Activated CD4-positive, CD25-positive, alpha-beta regulatory T cell treated with anti-CD3 and anti-CD28 coated beads, Interleukin-2, amount 50 U/mL, for 24 hours (primary cell): ENCODE results near the gene UBE2E2.

Experiments used
- ATAC-seq, 2 donors: fragments of 150-1000 bp; cut with Tn5 transposase; one replicate each; pipeline ENCODE4 v1.10.0; 2021; ENCODE audit warnings: mild to moderate bottlenecking in 1 of 2, moderate library complexity in 1 of 2

The UBE2E2 gene

DNA sequence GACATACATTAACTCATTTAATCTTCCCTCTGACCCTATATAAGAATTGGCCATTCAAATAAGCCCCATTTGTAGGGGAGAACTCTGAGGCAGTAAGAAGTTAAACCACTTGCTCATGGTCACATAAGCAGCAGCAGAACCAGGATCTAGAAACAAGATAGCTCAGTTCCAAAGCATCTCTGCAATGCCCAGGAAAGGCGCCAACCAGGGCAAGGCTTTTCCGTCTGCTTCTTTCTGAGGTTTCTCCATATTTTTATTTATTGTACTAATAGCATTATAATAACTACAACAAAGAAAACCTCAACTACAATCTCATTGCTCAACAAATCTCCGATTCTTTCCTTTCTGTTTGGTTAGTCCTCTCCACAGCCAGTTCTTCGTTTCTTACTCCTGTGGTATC is 4.3 kb upstream of the UBE2E2 start:
- no peak for ATAC-seq

DNA sequence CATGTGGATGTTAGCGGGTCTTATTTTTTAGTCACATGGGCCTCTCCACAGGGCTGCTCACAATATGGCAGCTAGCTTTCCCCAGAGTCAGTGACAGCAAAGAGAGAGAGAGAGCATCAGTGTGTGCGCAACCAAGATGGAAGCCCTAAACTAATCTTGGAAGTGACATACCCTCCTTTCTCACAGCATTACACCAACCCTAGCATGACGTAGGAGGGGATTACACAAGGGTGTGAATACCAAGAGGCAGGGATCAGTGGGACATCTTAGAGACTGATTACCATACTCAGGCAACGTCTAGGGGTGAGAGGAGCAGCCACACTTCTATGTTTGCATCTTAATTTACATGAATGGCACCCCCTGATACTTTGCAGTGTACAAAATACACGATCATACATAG is 3.5 kb upstream of the UBE2E2 start:
- no peak for ATAC-seq

DNA sequence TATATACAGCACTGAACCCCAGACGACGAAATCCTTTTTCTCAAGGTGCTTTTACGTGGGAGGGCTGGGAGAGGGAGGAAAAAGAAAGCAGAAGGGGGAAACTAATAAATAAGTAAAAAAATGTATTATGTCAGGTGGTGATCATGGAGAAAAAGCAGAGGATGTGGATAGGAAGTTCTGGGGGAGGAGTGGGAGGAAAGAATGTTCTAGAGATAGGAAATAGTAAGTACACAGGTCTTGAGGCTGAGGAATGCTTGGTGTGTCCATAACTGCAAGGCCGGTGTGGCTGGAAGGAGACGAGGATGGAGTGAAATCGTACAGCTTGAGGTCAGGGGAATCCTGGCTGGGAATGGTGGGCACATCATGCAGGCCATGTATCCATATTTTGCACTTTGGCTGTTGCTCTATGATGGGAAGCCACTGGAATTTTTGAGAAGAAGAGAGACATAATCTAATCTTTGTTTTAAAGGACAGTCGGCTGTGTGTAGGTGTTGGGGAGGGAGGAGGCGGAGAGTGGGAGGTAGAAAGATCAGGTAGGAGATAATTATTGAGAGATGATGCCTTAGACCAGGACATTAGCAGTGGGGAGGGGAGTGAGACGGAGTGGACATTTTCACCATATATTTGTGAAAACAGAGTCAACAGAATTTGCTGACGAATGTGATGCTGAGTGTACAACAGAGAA is 1.8 kb upstream of the UBE2E2 start:
- no peak for ATAC-seq

DNA sequence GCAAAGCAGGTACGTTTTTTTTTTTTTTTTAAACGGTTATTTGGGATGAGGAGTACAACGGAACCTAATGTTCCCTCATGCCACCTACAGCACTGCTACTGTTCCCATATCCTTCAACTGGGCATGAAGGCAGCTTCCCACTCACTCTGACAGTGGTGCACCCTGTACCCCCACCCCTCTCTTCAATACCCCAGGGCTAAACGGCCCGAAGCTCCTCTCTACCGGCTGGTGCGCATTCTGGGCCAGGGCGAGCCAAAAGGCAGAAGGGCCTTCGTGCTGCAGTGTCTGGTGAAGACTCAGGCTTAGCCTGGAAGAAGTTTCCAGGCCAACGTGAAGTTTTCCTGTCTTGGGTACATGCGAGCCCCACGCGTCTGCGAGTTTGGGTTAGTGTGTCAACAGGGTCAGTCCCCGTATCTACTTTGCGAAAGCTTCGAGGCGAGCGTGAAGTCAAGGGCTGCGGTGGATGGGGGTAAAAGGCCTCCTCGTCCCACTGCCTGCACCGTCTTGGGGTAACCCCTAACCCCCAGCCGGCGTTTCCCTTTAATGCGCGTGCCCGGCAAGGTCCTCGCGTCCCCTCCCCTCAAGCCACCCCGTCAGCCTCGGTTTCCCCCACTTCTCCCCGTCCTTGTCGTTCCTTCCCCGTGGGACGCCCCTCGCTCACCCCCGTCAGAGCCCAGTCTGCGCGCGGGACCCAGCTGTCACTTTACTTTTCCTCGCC is 765 bp upstream of the UBE2E2 start:
- peak; percentile 8 to 27 for ATAC-seq

DNA sequence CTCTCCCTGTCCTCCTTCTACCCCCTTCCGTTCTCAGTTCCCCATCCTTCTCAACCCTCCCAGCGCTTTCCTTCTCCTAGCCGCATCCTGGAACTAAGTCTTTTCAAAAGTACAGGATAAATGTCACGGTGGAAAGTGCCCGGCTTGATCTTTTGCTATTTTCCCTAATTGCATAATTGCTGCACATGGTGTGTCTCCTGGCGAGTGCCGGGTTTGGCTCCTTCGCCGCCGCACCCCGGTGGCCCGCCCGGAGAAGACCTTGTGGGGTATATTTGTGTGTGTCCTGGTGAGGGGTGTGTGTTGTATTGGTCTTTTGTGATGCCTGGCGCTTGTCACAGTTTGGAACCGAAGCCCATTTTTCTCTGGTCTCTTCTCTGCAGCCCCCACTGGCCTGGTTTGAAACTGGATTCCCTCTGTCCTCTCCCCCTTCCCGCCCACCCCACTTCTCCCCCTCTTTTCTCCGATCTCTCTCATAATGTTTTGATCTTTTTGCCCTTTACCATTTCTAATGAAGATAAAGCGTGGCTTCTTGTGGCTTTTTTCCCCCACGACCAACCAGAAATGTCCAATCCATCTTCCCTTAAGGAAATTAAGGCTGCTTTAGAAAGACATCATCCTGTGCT is 692 bp downstream of the UBE2E2 start:
- ATAC-seq = no peak

DNA sequence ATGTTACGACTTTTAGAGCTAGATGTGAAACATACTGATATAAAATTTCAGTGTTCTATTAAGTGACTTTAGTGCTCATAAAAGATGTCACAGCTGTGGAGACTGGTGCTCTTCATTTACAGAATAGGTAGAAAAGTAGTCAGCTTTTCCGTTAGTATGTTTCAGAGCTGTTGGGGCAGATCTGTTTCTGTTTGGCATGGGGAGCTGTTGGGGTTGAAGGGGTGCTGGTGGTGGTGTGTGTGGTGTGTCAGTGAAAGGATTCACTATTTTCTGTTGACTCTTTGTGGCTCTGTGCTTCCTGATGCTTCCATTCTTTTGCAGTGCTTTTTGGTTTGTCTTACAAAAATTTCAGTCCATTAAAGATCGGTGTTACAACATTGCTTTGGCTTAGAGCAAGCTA is 3.2 kb downstream of the UBE2E2 start:
- no peak for ATAC-seq

DNA sequence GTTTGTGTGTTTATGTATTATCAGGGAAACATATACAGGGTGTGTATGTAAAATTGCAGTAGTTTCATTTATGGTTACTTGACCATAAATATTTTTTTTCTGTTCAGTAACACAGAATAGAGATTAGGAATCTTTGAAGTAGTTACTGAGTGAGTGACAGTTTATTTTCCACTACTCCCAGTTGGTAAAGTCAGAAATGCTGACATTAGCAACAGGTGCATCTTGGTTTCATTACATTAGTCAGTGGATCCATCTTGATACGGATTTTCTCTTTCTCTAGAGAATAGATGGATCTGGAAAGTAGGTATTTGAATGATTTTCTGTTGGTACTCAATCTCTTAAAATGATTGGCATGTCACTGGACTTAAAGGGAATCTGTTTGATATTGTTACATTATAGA is 6.0 kb downstream of the UBE2E2 start:
- no peak for ATAC-seq

DNA sequence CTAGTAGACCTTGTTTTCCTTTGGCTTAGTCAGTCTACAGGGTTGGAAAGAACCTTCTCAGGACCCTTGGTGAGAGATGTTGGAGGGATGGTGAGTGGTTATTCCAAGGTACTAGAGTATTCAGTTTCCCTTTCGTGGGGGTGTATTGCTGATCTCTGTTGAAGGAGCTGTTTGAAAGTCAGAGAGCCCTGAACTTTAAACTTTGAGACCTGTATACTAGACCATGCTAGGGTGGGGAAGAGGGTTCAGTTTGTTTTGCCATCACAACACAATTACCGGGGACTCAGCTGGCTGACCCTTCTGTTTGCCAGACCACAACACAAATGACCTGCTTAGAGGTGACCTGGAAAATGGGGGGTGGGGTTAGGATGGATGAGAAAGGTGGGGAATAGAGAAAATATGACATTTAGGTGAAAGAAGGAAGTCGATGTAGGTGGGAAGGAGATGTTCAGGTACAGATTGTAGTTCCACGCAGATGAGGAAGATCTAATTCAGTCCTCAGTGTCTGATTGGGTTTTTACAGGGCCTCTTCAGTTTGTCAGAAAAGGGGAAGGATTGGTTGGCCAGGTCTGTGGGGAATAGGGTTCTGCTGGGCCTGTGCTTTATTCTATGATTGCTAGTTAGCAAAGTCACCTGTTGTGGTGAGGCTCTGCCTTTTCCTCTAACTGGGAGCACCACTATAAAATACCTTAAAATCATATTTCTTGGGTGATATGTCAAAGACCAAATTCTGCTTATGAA is 6.8 kb downstream of the UBE2E2 start:
- no peak for ATAC-seq

DNA sequence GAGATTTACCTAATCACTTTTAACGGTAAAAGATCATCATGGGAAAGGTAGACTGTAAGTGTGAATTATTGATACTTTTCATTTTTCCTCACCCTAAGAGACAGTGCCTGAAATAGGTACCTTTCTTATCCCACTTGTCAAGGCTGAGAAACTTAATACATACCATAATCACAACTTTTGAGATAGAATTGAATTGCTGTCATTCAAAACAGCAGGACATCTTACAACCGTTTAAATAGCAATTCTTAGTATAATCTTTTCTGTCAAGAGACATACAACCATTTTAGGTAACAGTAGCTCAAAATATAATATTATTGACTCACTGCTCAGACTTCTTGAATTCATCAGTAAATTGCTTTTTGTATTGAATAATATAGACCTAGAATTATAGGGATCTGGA is 10.7 kb downstream of the UBE2E2 start:
- ATAC-seq = no peak

DNA sequence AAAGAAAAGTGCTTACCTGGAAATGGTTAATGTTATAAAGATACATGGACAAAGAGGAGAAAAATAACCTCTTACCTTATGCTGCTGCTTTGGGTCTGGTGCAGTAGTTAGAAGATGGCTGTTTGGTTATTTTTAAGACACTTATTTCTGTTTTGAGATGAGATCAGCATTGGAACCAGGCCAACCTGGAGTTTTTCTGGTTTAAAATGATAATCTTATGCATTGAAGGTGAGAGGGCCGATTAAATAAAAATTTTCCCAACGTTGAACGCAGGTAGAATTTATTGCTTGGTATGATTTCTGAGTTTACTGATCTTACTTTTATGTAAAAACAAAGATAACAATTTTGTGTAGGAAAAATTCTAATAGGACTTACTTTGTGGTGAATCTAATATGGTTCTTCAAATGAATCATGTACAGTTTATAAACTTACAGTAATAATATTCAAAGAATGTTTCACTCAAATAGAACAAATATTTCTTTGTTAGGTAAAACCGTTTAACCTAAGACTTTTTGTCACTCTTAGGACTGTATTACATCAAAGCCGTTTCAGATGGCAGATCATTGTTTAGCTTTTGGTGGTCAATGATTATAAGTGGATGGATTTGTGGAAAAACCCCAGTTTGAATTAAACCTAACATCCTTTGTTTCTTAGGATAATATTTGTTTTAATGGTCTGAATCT is 14.9 kb downstream of the UBE2E2 start:
- ATAC-seq = no peak

DNA sequence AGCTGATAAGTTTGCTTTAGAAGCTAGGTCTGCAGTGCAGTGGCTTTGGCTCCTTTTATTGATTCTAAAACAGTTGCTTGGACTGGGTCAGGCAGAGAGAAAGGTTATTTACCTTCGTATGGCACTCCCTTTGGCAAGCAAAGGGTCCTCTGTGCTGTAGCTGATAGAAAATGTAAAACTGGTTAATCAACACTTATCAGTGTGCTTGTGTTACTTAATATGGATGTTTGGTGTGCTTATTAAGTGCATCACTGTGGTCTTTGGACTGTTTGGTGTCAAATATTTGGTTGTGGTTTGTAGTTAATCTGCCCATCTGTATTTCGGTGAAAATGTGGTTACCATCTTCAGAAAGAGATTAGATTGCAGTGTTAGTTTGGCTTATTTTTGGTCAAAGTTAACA is 16.0 kb downstream of the UBE2E2 start:
- no peak for ATAC-seq

DNA sequence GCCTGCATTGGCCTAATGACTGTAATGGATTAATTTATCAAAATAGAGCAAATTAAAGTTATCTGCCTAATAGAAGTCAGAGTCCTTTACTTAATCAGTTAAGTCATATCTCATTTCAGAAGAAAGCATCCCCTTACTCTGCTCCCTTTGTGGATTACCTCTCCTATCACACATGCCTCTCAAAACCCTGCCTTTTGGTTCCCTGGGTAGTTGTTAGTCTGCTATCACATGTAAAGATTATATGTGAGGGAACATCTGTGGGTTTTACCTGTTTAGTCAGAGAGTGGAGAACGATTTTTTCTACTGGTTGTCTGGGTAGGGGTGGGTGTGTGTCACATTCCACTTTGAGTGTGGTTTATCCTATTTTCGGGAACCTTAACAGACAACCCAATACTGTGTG is 16.4 kb downstream of the UBE2E2 start:
- no peak for ATAC-seq

DNA sequence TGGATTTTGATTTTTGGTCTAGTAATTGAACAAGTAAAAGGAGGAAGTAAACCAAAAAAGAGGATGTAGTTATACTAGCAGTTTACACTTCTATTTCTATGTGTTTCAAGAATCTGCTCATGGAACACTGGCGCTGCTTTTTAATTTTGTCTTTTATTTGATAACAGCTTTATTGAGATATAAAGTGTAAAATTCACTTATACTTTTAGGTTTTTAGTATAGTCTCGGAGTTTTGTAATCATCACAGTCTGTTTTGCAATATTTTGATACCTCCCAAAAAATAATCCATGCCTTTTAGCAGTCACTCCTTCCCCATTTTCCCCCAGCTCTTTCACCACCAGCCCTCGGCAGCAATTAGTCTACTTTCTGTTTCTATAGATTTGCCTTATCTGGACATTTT is 18.0 kb downstream of the UBE2E2 start:
- ATAC-seq = no peak

DNA sequence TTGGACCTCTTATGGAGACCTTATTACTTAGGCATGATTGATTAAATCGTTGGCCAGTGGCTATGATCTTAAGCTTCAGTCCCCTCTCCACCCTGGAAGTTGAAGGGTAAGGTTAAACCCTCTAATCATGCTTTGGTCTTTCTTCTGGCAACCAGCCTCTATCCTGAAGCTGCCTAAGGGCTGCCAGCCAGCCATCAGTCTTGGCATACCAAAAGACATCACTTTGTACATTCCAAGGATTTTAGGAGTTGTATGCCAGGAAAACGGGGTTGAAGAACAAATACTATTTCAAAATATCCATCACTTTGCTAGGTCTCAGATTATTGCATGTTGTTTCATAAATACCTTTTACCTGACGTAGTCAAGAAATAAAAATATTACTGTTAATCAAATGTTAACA is 28.9 kb downstream of the UBE2E2 start:
- ATAC-seq = no peak

DNA sequence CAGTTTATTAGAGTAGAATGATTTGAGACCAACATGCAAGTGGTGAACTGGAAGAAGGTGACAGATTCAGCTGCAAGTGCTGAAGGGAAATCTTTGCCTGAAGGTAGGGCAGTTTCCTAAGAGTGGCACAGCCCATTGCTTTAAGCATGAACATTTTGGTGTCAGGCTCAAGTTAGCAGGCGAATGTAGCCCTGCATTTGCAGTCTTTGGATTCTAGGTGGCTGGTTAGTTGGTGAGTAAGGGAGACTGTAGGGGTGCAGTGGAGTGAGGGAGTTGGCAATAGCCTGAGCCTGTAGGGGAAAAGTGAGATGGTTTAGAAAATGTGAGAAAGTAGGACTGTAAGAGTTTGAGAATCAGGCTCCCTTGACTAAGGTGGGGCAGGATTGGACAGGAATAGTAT is 29.7 kb downstream of the UBE2E2 start:
- ATAC-seq = no peak

DNA sequence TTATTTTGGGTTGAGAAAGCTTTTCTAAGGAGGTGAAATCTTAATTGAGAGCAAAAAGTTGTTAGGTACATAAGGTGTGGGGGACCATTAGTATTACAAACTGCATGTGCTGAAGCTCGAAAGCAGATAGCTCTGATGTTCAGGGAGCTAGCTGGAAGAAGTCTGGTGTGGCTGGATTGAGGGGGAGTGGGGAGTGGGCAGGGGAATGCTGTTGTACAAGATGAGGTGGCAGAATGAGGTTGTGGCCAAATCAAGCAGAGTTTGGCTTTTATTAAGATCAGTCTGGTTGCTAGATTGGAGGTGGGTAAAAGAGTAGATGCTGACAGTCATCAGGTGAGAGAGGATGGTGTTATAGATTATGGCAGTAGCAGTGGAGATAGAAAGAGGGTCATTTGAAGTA is 32.1 kb downstream of the UBE2E2 start:
- no peak for ATAC-seq

DNA sequence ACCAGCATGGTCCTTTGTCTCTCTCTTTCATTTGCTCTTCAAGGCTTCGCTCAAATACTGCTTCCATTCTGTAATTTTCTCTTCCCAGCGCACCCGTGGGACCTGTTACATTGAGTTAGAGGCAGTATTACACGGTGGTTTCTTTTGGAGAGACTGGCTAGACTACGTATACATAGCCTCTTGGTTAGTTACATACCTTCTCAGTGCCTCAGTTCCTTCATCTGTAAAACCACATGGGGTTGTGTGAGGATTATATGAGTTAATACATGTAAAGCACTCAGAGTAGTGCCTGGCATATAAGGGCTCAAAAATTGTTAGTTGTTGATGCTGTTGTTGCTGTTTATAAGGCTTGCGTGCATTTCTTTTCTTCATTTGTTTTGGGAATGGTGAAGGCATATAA is 33.8 kb downstream of the UBE2E2 start:
- ATAC-seq = no peak

DNA sequence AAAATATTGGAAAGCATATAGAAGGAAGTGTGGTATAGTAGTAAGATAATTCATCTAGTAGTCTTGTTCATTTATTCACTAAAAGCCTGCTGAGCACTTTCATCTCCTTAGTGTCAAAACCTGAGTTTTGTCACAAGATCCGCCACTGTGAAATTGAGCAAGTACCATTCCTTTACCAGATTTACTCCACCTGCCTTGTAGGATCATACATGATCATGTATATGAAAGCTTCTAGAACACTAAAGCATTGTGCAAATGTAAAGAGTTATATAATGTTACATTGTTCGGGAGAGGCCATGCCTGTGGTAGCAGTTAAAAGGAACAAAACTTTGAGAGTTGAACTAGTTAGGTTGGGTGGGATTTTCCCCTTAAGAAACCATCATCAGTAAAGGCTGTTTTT is 35.0 kb downstream of the UBE2E2 start:
- ATAC-seq = no peak

DNA sequence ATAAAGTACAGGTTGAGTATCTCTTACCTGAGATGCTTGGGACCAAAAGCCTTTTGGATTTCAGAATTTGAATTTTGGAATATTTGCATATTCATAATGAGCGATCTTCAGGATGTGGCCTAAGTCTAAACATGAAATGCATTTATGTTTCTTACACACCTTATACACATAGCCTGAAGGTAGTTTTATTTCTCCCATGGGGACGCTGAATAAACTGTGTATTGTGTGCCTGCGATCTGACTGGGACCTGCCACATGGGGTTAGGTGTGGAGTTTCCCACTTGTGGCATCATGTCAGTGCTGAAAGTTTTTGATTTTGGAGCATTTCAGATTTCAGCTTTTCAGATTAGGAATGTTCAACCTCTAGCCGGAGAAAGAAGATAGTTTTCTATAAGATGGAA is 35.5 kb downstream of the UBE2E2 start:
- no peak for ATAC-seq

DNA sequence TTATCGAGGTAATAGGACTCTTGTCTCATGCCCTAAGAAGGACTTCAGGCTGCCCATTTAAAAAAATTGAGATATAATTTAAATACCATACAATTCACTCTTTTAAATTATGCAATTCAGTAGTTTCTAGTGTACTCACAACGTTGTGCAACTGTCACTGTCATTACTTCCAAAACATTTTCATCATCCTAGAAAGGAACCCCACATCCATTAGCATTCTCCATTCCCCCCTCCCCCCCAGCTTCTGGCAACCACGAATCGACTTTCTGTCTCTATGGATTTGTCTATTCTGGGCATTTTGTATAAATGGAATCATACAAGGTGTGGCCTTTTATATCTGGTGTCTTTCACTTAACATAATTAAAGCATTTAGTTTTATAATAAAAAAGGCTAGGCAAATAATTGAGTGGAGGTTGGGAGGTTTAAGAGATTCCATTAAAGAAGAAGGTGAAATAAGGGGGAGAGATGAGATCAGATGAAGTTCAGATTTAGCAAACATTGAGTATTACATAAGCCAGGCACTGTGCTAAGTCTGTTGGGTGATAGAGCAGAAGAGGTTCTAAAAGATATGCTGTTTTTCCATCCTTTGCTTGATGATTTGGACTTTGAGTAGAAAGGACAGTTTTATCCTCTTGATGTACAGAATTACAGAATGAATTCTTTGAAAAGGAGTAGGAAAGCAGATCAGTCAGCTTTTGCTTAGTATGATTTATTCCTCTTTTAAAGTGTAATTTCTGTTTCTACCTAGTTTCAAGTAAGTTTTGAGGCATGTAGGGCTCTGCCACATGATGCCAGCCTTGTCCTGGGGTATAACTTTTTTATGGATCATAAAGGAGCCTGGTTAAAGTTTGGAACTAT is 36.3 kb downstream of the UBE2E2 start:
- ATAC-seq = no peak

DNA sequence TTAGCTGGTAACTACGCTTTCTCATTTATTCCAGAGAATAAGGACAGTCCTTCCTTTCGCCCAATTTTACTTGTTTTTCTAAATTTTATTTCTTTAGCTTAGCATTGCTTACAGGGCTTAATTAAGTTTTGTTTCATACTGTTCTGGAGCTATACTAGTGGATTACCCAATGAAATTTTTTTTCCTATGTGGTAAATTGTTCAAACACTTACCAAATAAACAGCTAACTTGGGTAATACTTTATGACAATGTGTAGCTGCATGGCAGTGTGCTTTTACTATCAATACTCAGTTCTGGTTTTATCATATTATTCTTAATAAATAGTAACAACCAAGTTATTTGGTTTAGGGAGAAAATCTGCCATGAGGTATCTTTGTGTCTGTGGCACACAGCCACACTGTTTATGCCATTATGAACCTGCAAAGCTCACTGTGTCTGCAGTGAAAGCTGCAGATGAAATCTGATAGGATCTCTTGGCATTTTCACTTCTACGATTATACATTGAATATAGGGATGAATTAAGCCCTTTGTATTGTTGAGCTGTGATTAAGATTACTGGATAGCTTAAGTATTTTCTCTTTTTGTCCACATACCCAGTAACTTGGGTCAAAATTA is 37.2 kb downstream of the UBE2E2 start:
- no peak for ATAC-seq

DNA sequence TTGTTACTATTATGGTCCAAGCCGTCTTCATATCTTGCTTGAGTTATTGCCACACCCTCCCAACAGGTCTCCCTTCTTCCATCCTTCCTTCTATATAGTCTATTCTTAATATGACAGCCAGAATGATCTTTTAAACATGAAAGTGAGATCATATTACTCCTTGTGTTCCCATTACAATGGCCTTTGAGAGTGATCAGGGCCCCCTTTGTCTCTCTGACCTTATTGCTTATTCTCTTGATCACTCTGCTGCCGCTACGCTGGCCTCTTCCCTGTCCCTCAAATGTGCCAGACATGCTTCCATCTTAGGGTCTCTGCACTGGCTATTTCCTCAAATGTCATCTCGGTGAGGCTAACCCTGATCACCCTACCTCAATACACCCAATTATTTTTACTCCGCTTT is 38.1 kb downstream of the UBE2E2 start:
- ATAC-seq = no peak
